HepG2 (cell line): ENCODE results near the gene BRSK2. TPM values are rescaled to one million over a fixed set of nuclear protein-coding genes. Genes with fewer than 3 reads are reported as not detected.

Experiments
- AGO2 ChIP-seq: fragments of 200-400 bp; formaldehyde crosslinking; optimal IDR thresholded peaks from 2 replicates; pipeline ENCODE3; 2017; ENCODE audit warnings: mild to moderate bottlenecking, low read depth, low read length, moderate library complexity
- ASH2L ChIP-seq: fragments of 300-600, 200-600 bp; sonication (generic); IDR thresholded peaks from 2 replicates; pipeline ENCODE4 v1.7.0; 2017; ENCODE audit warnings: low read depth, mild to moderate bottlenecking, moderate library complexity, mixed read lengths, low read length; ENCODE audit not compliant: insufficient read length
- CEBPG ChIP-seq: IDR thresholded peaks from 2 replicates; pipeline ENCODE4 v1.6.1; 2016
- MZF1 ChIP-seq: sonication (generic); formaldehyde crosslinking; IDR thresholded peaks from 2 replicates; pipeline ENCODE4 v1.8.1; 2023; ENCODE audit warnings: mild to moderate bottlenecking, missing genetic modification reagents, borderline replicate concordance
- SRSF4 ChIP-seq: fragments of 200-400 bp; formaldehyde crosslinking; IDR thresholded peaks from one replicate; pipeline ENCODE4 v1.6.1; 2018; ENCODE audit warnings: mild to moderate bottlenecking, low read depth, low read length, moderate library complexity; ENCODE audit not compliant: poor library complexity, severe bottlenecking
- ZNF33A ChIP-seq: sonication (generic); formaldehyde crosslinking; IDR thresholded peaks from 2 replicates; pipeline ENCODE4 v1.5.1; 2020; ENCODE audit warnings: missing genetic modification reagents, mild to moderate bottlenecking, moderate library complexity, borderline replicate concordance
- ZNF510 ChIP-seq: sonication (generic); formaldehyde crosslinking; IDR thresholded peaks from 2 replicates; pipeline ENCODE4 v1.4.0; 2020; ENCODE audit warnings: low read depth, mild to moderate bottlenecking, missing genetic modification reagents
- ZNF670 ChIP-seq: sonication (generic); formaldehyde crosslinking; IDR thresholded peaks from 2 replicates; pipeline ENCODE4 v1.8.0; 2022; ENCODE audit warnings: mild to moderate bottlenecking, missing genetic modification reagents, borderline replicate concordance
- ZNF780A ChIP-seq: sonication (generic); formaldehyde crosslinking; IDR thresholded peaks from 2 replicates; pipeline ENCODE4 v1.8.0; 2022; ENCODE audit warnings: mild to moderate bottlenecking, missing genetic modification reagents, moderate library complexity
- ZNF83 ChIP-seq: sonication (generic); formaldehyde crosslinking; IDR thresholded peaks from 2 replicates; pipeline ENCODE4 v1.4.0; 2020; ENCODE audit warnings: missing genetic modification reagents, mild to moderate bottlenecking, borderline replicate concordance
- ZSCAN25 ChIP-seq: sonication (generic); formaldehyde crosslinking; IDR thresholded peaks from 2 replicates; pipeline ENCODE4 v1.8.0; 2022; ENCODE audit warnings: mild to moderate bottlenecking, missing genetic modification reagents
- polyA plus RNA-seq, 8 experiments: library from polyadenylated mRNA; depleted of rRNA in 3 of 8; stranded (reverse) in 7 of 8; unstranded in 1 of 8; fragments of >200 nt; fragmentation: Illumina TruSeq in 4 of 8; extraction: Trizol in 4 of 8; gene quantifications; 2 replicates each; pipeline versions ENCODE4 v1.2.1 to v1.2.3, GENCODE V29; 2011 to 2016; ENCODE audit warnings: low read depth in 4 of 8, missing spikeins in 1 of 8, mixed read lengths in 1 of 8; ENCODE audit not compliant: insufficient read depth in 1 of 8
- total RNA-seq, 5 experiments: library from RNA; depleted of rRNA; stranded (reverse); fragments of >200 nt; fragmentation: Illumina TruSeq; extraction: Trizol; gene quantifications; 2 replicates each; pipeline ENCODE4 v1.2.3, GENCODE V29; 2016; ENCODE audit warnings: low read depth in 1 of 5
- TF ChIP-seq, protein P1 (sequence below): IDR thresholded peaks from 2 replicates; pipeline ENCODE4 v1.6.1; 2012; ENCODE audit warnings: low read depth, low read length, improper control_type of control experiment

BRSK2 gene
- total and polyA plus RNA-seq, 2 of the 13 experiments (the other 11 are each of a cell fraction or from before 2014, with no cell fraction given) = 0.74 to 1.1 TPM

DNA sequence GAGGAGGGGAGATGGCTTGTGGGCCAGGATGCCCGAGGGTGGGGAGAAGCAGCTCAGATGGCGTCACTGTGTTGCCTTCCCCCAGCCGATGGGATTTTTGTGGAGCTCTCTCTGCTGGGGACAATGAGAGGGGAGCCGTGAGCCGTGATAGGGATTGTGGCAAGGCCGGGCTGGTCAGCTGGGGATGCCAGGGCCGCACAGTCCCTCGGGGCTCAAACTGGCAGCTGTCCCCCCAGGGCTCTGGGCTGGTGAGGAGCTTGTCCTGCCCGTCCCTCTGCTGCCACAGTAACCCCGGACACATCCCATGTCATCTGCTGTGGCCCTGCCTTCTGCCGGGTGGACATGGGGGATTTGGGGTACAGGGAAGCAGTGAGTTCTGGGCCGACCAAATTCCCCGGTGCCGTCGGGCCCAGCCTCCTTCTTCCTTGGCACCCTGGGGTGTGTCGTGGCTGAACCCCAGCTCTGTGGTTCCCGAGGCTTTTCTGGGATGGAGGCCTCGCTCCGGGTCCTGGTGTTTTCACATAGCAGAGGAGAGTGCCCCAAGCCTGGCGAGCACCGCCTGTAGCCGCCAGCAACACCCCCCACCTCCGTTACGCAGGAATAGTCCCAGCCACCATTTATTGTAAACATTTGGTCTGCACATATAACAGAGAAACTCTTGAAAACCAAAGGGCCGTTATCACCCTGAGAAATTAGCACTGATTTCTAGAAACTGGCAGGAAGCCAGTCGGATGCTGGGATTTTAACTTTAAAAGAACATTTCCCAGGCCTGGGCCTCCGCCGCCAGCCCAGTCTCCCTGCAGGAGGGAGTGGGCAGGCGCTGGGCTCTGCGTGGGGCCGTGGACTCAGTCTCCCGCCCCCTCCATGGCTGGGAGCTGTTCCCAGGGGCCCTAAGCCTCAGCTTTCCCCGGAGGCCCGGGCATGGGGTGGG lies 9.9 kb downstream of the BRSK2 start (continued):
- TF ChIP-seq AGO2 = no peak
- no peak for TF ChIP-seq ZNF33A (CRISPR knock-in tag)
- TF ChIP-seq ZNF510 = no peak
- no peak for TF ChIP-seq ZSCAN25
- TF ChIP-seq, protein P1, sequence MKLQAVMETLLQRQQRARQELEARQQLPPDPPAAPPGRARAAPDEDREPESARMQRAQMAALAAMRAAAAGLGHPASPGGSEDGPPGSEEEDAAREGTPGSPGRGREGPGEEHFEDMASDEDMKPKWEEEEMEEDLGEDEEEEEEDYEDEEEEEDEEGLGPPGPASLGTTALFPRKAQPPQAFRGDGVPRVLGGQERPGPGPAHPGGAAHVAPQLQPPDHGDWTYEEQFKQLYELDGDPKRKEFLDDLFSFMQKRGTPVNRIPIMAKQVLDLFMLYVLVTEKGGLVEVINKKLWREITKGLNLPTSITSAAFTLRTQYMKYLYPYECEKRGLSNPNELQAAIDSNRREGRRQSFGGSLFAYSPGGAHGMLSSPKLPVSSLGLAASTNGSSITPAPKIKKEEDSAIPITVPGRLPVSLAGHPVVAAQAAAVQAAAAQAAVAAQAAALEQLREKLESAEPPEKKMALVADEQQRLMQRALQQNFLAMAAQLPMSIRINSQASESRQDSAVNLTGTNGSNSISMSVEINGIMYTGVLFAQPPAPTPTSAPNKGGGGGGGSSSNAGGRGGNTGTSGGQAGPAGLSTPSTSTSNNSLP = no peak
- TF ChIP-seq SRSF4 = no peak
- no peak for TF ChIP-seq ZNF83 (CRISPR knock-in tag)
- TF ChIP-seq MZF1 (CRISPR knock-in tag) = no peak
- no peak for TF ChIP-seq ASH2L
- no peak for TF ChIP-seq CEBPG
- no peak for TF ChIP-seq ZNF670 (CRISPR knock-in tag)
- TF ChIP-seq ZNF780A (CRISPR knock-in tag) = no peak
